H9 (cell line): ENCODE results near the gene MTG2. TPM values are rescaled to one million over a fixed set of nuclear protein-coding genes. Genes with fewer than 3 reads are reported as not detected.
A peak's percentile ranks its signal among the peaks of the same experiment; 100 is the strongest.

Experiments used
- DNase-seq: peaks from one replicate; pipeline ENCODE4 v3.0.0-alpha.2; 2017
- H2AFZ ChIP-seq: one replicate; pipeline ENCODE4 v1.6.1; 2013; ENCODE audit warnings: mild to moderate bottlenecking, low read length, control low read depth, moderate library complexity
- H2AK5ac ChIP-seq: 2 replicates; pipeline ENCODE4 v1.6.1; 2013; ENCODE audit warnings: low read length, control low read depth, mixed read lengths; ENCODE audit not compliant: insufficient read length
- H2BK120ac ChIP-seq: one replicate; pipeline ENCODE4 v1.6.1; 2013; ENCODE audit warnings: low read depth, mild to moderate bottlenecking, low read length, control low read depth, inconsistent platforms; ENCODE audit not compliant: poor library complexity, severe bottlenecking
- H2BK12ac ChIP-seq: 2 replicates; pipeline ENCODE4 v1.6.1; 2013; ENCODE audit warnings: low read length, control low read depth, mixed read lengths, low read depth; ENCODE audit not compliant: insufficient read length
- H2BK15ac ChIP-seq: 2 replicates; pipeline ENCODE4 v1.6.1; 2013; ENCODE audit warnings: low read depth, low read length, control low read depth
- H2BK20ac ChIP-seq: one replicate; pipeline ENCODE4 v1.6.1; 2013; ENCODE audit warnings: low read depth, mild to moderate bottlenecking, low read length, control low read depth, inconsistent platforms; ENCODE audit not compliant: poor library complexity, severe bottlenecking
- H2BK5ac ChIP-seq: 2 replicates; pipeline ENCODE4 v1.6.1; 2013; ENCODE audit warnings: low read length, control low read depth, mixed read lengths; ENCODE audit not compliant: insufficient read length
- H3K14ac ChIP-seq: 2 replicates; pipeline ENCODE4 v1.6.1; 2013; ENCODE audit warnings: low read length, control low read depth; ENCODE audit not compliant: insufficient read depth
- H3K18ac ChIP-seq: 2 replicates; pipeline ENCODE4 v1.6.1; 2013; ENCODE audit warnings: low read depth, mild to moderate bottlenecking, mixed read lengths, low read length, control low read depth; ENCODE audit not compliant: insufficient read length
- H3K23ac ChIP-seq: 2 replicates; pipeline ENCODE4 v1.6.1; 2013; ENCODE audit warnings: low read length, control low read depth, mixed read lengths, low read depth; ENCODE audit not compliant: insufficient read length
- H3K23me2 ChIP-seq: 2 replicates; pipeline ENCODE4 v1.6.1; 2013; ENCODE audit warnings: low read depth, mild to moderate bottlenecking, mixed read lengths, low read length, control low read depth; ENCODE audit not compliant: insufficient read length, poor library complexity, severe bottlenecking
- H3K27ac ChIP-seq: 2 replicates; pipeline ENCODE4 v1.5.1; 2013; ENCODE audit warnings: low read length, control low read depth, mixed read lengths, low read depth; ENCODE audit not compliant: insufficient read length
- H3K27me3 ChIP-seq: 2 replicates; pipeline ENCODE4 v1.6.1; 2013; ENCODE audit warnings: low read length, control low read depth, inconsistent platforms; ENCODE audit not compliant: insufficient read depth
- H3K4ac ChIP-seq: 2 replicates; pipeline ENCODE4 v1.6.1; 2013; ENCODE audit warnings: low read depth, mild to moderate bottlenecking, control low read depth, inconsistent platforms, low read length, moderate library complexity
- H3K4me1 ChIP-seq: 2 replicates; pipeline ENCODE4 v1.6.1; 2013; ENCODE audit warnings: low read length, control low read depth, inconsistent platforms; ENCODE audit not compliant: insufficient read depth
- H3K4me2 ChIP-seq: 2 replicates; pipeline ENCODE4 v1.6.1; 2013; ENCODE audit warnings: low read length, control low read depth, mixed read lengths; ENCODE audit not compliant: insufficient read length, insufficient read depth
- H3K56ac ChIP-seq: 2 replicates; pipeline ENCODE4 v1.6.1; 2013; ENCODE audit warnings: low read depth, mild to moderate bottlenecking, mixed read lengths, low read length, control low read depth; ENCODE audit not compliant: insufficient read length
- H3K79me1 ChIP-seq: 2 replicates; pipeline ENCODE4 v1.6.1; 2013; ENCODE audit warnings: low read depth, mild to moderate bottlenecking, moderate library complexity, low read length, control low read depth, inconsistent platforms; ENCODE audit not compliant: insufficient read depth, poor library complexity, severe bottlenecking
- H3K79me2 ChIP-seq: 2 replicates; pipeline ENCODE4 v1.6.1; 2013; ENCODE audit warnings: low read length, control low read depth, inconsistent platforms; ENCODE audit not compliant: insufficient read depth
- H3K9ac ChIP-seq: 2 replicates; pipeline ENCODE4 v1.6.1; 2013; ENCODE audit warnings: low read length, control low read depth, mixed read lengths; ENCODE audit not compliant: insufficient read length; ENCODE audit errors: extremely low read depth
- H3K9me3 ChIP-seq: one replicate; pipeline ENCODE4 v1.6.1; 2013; ENCODE audit warnings: low read depth, low read length, inconsistent platforms; ENCODE audit not compliant: control insufficient read depth
- H3T11ph ChIP-seq: one replicate; pipeline ENCODE4 v1.6.1; 2013; ENCODE audit warnings: mild to moderate bottlenecking, low read length, control low read depth, inconsistent platforms
- H4K20me1 ChIP-seq: one replicate; pipeline ENCODE4 v1.6.1; 2013; ENCODE audit not compliant: control insufficient read depth, insufficient read length, insufficient read depth
- H4K5ac ChIP-seq: 2 replicates; pipeline ENCODE4 v1.6.1; 2013; ENCODE audit warnings: low read depth, mild to moderate bottlenecking, mixed read lengths, low read length, control low read depth; ENCODE audit not compliant: insufficient read length
- H4K8ac ChIP-seq: replicated peaks from 2 replicates; pipeline ENCODE4 v1.6.1; 2013; ENCODE audit warnings: low read length, control low read depth, mixed read lengths, low read depth; ENCODE audit not compliant: insufficient read length
- H4K91ac ChIP-seq: 2 replicates; pipeline ENCODE4 v1.6.1; 2013; ENCODE audit warnings: low read depth, mild to moderate bottlenecking, moderate library complexity, mixed read lengths, low read length, control low read depth; ENCODE audit not compliant: insufficient read length
- H3K27ac Mint-ChIP-seq, 3 experiments: 2 replicates in 2 of 3; 3 replicates in 1 of 3; pipeline ENCODE4 v1.8.0; 2020 to 2021; ENCODE audit warnings: mixed read lengths in 3 of 3, mild to moderate bottlenecking in 1 of 3, moderate library complexity in 1 of 3
- H3K27me3 Mint-ChIP-seq: 2 replicates; pipeline ENCODE4 v1.8.0; 2021; ENCODE audit warnings: low read depth, mild to moderate bottlenecking, moderate library complexity, mixed read lengths
- H3K36me3 Mint-ChIP-seq, 3 experiments: 2 replicates in 2 of 3; 3 replicates in 1 of 3; pipeline ENCODE4 v1.8.0; 2020 to 2021; ENCODE audit warnings: low read depth in 3 of 3, mixed read lengths in 3 of 3; ENCODE audit not compliant: insufficient read depth in 1 of 3
- H3K4me1 Mint-ChIP-seq, 2 experiments: 2 replicates each; pipeline ENCODE4 v1.8.0; 2020; ENCODE audit warnings: mixed read lengths in 2 of 2
- H3K4me3 Mint-ChIP-seq, 2 experiments: 2 replicates in 1 of 2; 3 replicates in 1 of 2; pipeline ENCODE4 v1.8.0; 2020 to 2021; ENCODE audit warnings: mild to moderate bottlenecking in 2 of 2, mixed read lengths in 2 of 2, moderate library complexity in 1 of 2
- H3K9me3 Mint-ChIP-seq, 2 experiments: 2 replicates in 1 of 2; 3 replicates in 1 of 2; pipeline ENCODE4 v1.8.0; 2020; ENCODE audit warnings: mild to moderate bottlenecking in 2 of 2, mixed read lengths in 2 of 2, moderate library complexity in 1 of 2
- WGBS: extraction: QIAGEN DNeasy Blood & Tissue Kit; methylation state at CpG from one replicate; pipeline ENCODE4 v1.1.7; 2013; ENCODE audit warnings: missing lambda C conversion rate, low lambda C conversion rate, mixed read lengths; ENCODE audit not compliant: insufficient read length; ENCODE audit errors: extremely low coverage; 5-methylcytosine and 5-hydroxymethylcytosine counted together
- total RNA-seq: library from RNA; stranded (reverse); gene quantifications from 2 replicates; pipeline ENCODE4 v1.2.1, GENCODE V29; 2021
- TF ChIP-seq, protein P1 (sequence below): fragments of 200-600 bp; sonication (generic); conservative IDR thresholded peaks from 3 replicates; pipeline ENCODE4 v1.8.0; 2021; ENCODE audit warnings: antibody characterized with exemption, mild to moderate bottlenecking

MTG2 gene
- total RNA-seq, 1 experiment from 2014 or later = 25.1 TPM

GRCh38 chr20:62148908-62149314 is 33.9 kb upstream of the MTG2 start:
- no peaks in the 10 kb centered on the region for H3K27me3 ChIP-seq
- H2BK120ac ChIP-seq = no peak overlapping the region
- WGBS = no CpG with 5 or more reads among the region's 20 CpGs
- H3T11ph ChIP-seq = no peak overlapping the region
- H3K4me2 ChIP-seq = no peak overlapping the region
- H3K14ac ChIP-seq = peak overlapping the region; percentile 60
- H3K27ac ChIP-seq = no peak overlapping the region
- H3K9me3 ChIP-seq = no peaks in the 10 kb centered on the region
- H2AK5ac ChIP-seq = no peak overlapping the region
- peaks cover 27 to 38% (median 33%) of the 10 kb centered on the region in 3 experiments for H3K36me3 Mint-ChIP-seq
- peaks cover 35% of the 10 kb centered on the region in 2 experiments for H3K4me1 Mint-ChIP-seq
- no peak overlapping the region for H3K23ac ChIP-seq
- H2BK15ac ChIP-seq = no peak overlapping the region
- H3K56ac ChIP-seq = no peak overlapping the region
- peaks cover 9% of the 10 kb centered on the region; the same call in 1 of the 2 replicates for H3K4me1 ChIP-seq
- H3K9me3 Mint-ChIP-seq = peaks cover 6% of the 10 kb centered on the region in 2 experiments; a peak in 3 of 5 replicates
- H2AFZ ChIP-seq = no peak overlapping the region
- no peak overlapping the region for H3K18ac ChIP-seq
- no peak overlapping the region for H3K4ac ChIP-seq
- no peaks in the 10 kb centered on the region for H3K23me2 ChIP-seq
- H2BK20ac ChIP-seq = no peak overlapping the region
- no peak overlapping the region for H2BK5ac ChIP-seq
- peak overlapping the region in 2 of 3 experiments; percentile 65 to 86; a peak in 4 of 7 replicates for H3K27ac Mint-ChIP-seq
- no peak overlapping the region for H4K8ac ChIP-seq
- no peak overlapping the region for H3K9ac ChIP-seq
- no peak overlapping the region for H4K5ac ChIP-seq
- peaks cover 19% of the 10 kb centered on the region for H3K79me1 ChIP-seq
- no peak overlapping the region for H2BK12ac ChIP-seq
- no peak overlapping the region; a peak in 1 of 5 replicates for H3K4me3 Mint-ChIP-seq
- no peak overlapping the region for H4K91ac ChIP-seq
- H3K27me3 Mint-ChIP-seq = no peaks in the 10 kb centered on the region
- TF ChIP-seq, protein P1, sequence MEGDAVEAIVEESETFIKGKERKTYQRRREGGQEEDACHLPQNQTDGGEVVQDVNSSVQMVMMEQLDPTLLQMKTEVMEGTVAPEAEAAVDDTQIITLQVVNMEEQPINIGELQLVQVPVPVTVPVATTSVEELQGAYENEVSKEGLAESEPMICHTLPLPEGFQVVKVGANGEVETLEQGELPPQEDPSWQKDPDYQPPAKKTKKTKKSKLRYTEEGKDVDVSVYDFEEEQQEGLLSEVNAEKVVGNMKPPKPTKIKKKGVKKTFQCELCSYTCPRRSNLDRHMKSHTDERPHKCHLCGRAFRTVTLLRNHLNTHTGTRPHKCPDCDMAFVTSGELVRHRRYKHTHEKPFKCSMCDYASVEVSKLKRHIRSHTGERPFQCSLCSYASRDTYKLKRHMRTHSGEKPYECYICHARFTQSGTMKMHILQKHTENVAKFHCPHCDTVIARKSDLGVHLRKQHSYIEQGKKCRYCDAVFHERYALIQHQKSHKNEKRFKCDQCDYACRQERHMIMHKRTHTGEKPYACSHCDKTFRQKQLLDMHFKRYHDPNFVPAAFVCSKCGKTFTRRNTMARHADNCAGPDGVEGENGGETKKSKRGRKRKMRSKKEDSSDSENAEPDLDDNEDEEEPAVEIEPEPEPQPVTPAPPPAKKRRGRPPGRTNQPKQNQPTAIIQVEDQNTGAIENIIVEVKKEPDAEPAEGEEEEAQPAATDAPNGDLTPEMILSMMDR = no peak
- H3K79me2 ChIP-seq = peaks cover 67% of the 10 kb centered on the region
- H4K20me1 ChIP-seq = no peaks in the 10 kb centered on the region
- no peak for DNase-seq
